Sigmoid colon (tissue), 7 donors: ENCODE results near the gene MRPL10. TPM values are rescaled to one million over a fixed set of nuclear protein-coding genes. Genes with fewer than 3 reads are reported as not detected.
A peak's percentile ranks its signal among the peaks of the same experiment; 100 is the strongest.

Source experiments
- DNase-seq: peaks from one replicate; pipeline ENCODE4 v3.0.0-alpha.2; 2019
- H3K27ac ChIP-seq, 4 donors: fragments of 200-600 bp; sonication (generic); one replicate each; pipeline ENCODE4 v1.5.1; 2016 to 2019; ENCODE audit warnings: mild to moderate bottlenecking in 1 of 4
- H3K27me3 ChIP-seq, 3 donors: fragments of 200-600 bp; sonication (generic); one replicate each; pipeline ENCODE4 v1.5.1; 2019; ENCODE audit warnings: mild to moderate bottlenecking in 1 of 3
- H3K36me3 ChIP-seq, 4 donors: fragments of 200-600 bp; sonication (generic); one replicate each; pipeline ENCODE4 v1.5.1; 2016 to 2019
- H3K4me1 ChIP-seq, 4 donors: fragments of 200-600 bp; sonication (generic); one replicate each; pipeline ENCODE4 v1.5.1; 2017 to 2019
- H3K4me3 ChIP-seq, 4 donors: fragments of 200-600 bp; sonication (generic); one replicate each; pipeline ENCODE4 v1.5.1; 2017 to 2019; ENCODE audit warnings: mild to moderate bottlenecking in 2 of 4, moderate library complexity in 1 of 4
- H3K9me3 ChIP-seq, 4 donors: fragments of 200-600 bp in 3 of 4; sonication (generic) in 3 of 4; one replicate each; pipeline versions ENCODE4 v1.5.1 to v1.6.1; 2013 to 2019
- EP300 ChIP-seq, 4 donors: sonication (generic); formaldehyde crosslinking; IDR thresholded peaks; one replicate each; pipeline ENCODE4 v1.6.1; 2017; ENCODE audit warnings: antibody characterized with exemption in 4 of 4
- POLR2A ChIP-seq, 2 donors: fragments of 450-650 bp; IDR thresholded peaks; one replicate each; pipeline ENCODE4 v1.6.1; 2016; ENCODE audit warnings: antibody characterized with exemption in 2 of 2, mild to moderate bottlenecking in 2 of 2, moderate library complexity in 2 of 2
- POLR2AphosphoS5 ChIP-seq, 4 donors: sonication (generic); formaldehyde crosslinking; IDR thresholded peaks; one replicate each; pipeline ENCODE4 v1.6.1; 2017; ENCODE audit warnings: antibody characterized with exemption in 4 of 4
- WGBS, 2 donors: extraction: QIAGEN DNeasy Blood & Tissue Kit; methylation state at CpG; one replicate each; pipeline ENCODE4 v1.1.7; 2013; 5-methylcytosine and 5-hydroxymethylcytosine counted together
- intact Hi-C: fragments of 100-400 bp; cut with DNase I; formaldehyde crosslinking; loops from one replicate; pipeline ENCODE4 v1.15.1; 2023
- polyA plus RNA-seq, 3 donors: library from polyadenylated mRNA; stranded (reverse); fragments of 200-250 nt; gene quantifications; one replicate each; pipeline ENCODE4 v1.2.3, GENCODE V29; 2013
- total RNA-seq, 4 donors: library from RNA; depleted of rRNA; stranded (reverse); fragments of >200 nt; gene quantifications; one replicate each; pipeline ENCODE4 v1.1.0, GENCODE V29; 2016
- TF ChIP-seq, protein P1 (sequence below), 4 experiments: fragments of 450-650 bp in 3 of 4; fragments of 200-600 bp in 1 of 4; IDR thresholded peaks; one replicate each; pipeline ENCODE4 v1.5.1; 2016 to 2019; ENCODE audit warnings: antibody characterized with exemption in 4 of 4, mild to moderate bottlenecking in 3 of 4, moderate library complexity in 2 of 4
- donor health status: healthy with polysubstance abuse.
- donor health status: Bipolar disorder and iron deficiency.
- donor health status: healthy.

Gene MRPL10
- total and polyA plus RNA-seq, 7 donors: 38.8 to 58.8 (median 54.8) TPM

DNA sequence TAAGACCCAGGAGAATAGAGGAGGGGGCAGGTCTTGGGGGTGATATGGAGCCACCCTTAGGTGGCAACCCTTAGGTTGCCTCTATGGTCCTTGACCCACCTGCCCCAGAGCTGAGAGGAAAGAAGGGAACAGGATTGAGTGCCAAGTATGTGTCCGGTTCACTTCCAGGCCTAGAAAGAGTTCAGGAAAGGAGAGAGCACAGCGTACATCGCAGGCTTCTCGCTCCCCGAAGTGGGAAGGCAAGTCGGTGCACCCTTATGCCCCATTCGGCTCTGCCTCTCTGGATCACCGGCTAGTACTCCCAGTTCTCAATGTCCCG, 19.0 kb upstream of the MRPL10 start:
- 14 to 47% methylated on average over 9 of the region's 9 CpGs for WGBS, 2 donors
- H3K4me1 ChIP-seq: peaks cover 0 to 28% (median 21%) of the 10 kb centered on the region in 4 donors
- no peaks in the 10 kb centered on the region for H3K9me3 ChIP-seq
- no peak for DNase-seq
- TF ChIP-seq POLR2AphosphoS5 (IDR thresholded peaks at IDR 0.05) (no peak), POLR2A (IDR thresholded peaks at IDR 0.05) (no peak), EP300 (IDR thresholded peaks at IDR 0.05) (no peak)
- TF ChIP-seq, protein P1, sequence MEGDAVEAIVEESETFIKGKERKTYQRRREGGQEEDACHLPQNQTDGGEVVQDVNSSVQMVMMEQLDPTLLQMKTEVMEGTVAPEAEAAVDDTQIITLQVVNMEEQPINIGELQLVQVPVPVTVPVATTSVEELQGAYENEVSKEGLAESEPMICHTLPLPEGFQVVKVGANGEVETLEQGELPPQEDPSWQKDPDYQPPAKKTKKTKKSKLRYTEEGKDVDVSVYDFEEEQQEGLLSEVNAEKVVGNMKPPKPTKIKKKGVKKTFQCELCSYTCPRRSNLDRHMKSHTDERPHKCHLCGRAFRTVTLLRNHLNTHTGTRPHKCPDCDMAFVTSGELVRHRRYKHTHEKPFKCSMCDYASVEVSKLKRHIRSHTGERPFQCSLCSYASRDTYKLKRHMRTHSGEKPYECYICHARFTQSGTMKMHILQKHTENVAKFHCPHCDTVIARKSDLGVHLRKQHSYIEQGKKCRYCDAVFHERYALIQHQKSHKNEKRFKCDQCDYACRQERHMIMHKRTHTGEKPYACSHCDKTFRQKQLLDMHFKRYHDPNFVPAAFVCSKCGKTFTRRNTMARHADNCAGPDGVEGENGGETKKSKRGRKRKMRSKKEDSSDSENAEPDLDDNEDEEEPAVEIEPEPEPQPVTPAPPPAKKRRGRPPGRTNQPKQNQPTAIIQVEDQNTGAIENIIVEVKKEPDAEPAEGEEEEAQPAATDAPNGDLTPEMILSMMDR (IDR thresholded peaks at IDR 0.05): no peak
- peak overlapping the region in 2 of 4 donors; percentile 19 to 33 for H3K4me3 ChIP-seq
- H3K36me3 ChIP-seq: no peaks in the 10 kb centered on the region
- intact Hi-C loops: no loop called here
- H3K27me3 ChIP-seq: peaks cover 68 to 100% (median 98%) of the 10 kb centered on the region in 3 donors
- H3K27ac ChIP-seq: no peak overlapping the region

DNA sequence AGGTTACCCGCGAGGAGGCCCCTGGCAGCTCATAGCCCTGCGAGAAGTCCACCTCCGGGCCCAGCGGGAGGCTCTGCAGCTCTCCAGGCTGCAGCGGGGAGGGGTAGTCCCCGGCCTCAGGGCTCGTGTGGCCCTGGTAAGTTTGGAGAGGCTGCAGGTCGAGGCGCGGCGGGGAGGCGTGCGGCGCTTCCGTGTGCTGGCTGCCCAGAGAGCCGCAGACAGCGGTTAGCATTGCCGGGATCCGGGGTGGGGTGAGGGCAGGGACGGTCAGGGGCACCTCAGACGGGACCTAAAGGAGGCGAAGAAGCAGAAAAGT, 16.8 kb upstream of the MRPL10 start:
- intact Hi-C loops: loop anchor here (10.0 kb wide), 1 partner anchor 287 kb away; no protein-coding TSS in a partner anchor
- Histone ChIP-seq H3K4me1 (peaks cover 0 to 28% (median 21%) of the 10 kb centered on the region in 4 donors), H3K36me3 (no peaks in the 10 kb centered on the region), H3K27ac (no peak overlapping the region), H3K9me3 (no peaks in the 10 kb centered on the region), H3K27me3 (peaks cover 51 to 83% (median 80%) of the 10 kb centered on the region in 3 donors), H3K4me3 (no peak overlapping the region)
- TF ChIP-seq POLR2AphosphoS5 (IDR thresholded peaks at IDR 0.05): no peak
- no peak for TF ChIP-seq POLR2A (IDR thresholded peaks at IDR 0.05)
- no peak for TF ChIP-seq EP300 (IDR thresholded peaks at IDR 0.05)
- TF ChIP-seq, protein P1 (IDR thresholded peaks at IDR 0.05): no peak
- 66 to 86% methylated on average over 23 of the region's 23 CpGs for WGBS, 2 donors
- DNase-seq: no peak

DNA sequence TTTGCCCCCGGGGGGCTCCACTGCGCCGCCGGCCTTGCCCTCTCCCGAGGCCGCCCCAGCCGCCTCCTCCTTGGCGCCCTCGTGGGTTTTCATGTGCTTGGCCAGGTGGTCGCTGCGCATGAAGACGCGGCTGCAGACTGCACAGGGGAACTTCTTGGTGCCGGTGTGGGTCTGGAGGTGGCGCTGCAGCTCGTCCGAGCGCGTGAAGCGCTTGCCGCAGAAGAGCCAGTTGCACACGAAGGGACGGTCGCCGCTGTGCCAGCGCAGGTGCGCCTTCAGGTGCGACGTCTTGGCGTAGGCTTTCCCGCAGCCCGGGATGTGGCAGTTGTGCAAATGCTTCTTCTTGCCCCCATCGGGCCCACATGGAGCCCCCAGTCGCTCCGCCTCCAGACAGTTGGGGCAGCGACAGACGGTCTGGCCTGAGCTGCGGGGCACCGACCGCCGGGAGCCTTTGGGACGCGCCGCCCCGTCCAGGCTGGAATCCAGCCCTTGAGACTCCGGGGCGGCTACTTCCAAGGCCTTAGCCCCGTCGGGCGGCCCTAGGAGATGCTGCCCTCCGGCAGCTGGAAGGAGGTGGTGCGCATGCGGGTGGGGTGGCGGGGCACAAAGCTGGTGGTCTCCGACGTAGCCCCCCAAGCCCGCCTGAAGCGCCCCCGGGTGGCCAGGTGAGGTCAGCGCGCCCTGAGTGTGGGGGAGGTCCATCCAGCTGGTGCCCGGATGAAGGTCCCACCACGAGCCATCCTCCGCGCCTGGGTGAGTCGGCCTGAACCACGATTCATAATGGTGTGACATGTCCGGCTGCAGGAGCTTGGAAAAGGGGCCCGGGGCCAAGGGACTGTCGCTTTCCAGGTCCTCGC, 16.2 kb upstream of the MRPL10 start:
- H3K4me1 ChIP-seq: peaks cover 0 to 28% (median 23%) of the 10 kb centered on the region in 4 donors
- no peaks in the 10 kb centered on the region for H3K36me3 ChIP-seq
- TF ChIP-seq EP300 (IDR thresholded peaks at IDR 0.05): no peak
- TF ChIP-seq POLR2AphosphoS5 (IDR thresholded peaks at IDR 0.05): no peak
- no peak for TF ChIP-seq POLR2A (IDR thresholded peaks at IDR 0.05)
- TF ChIP-seq, protein P1 (IDR thresholded peaks at IDR 0.05): no peak
- 44 to 77% methylated on average over 71 of the region's 71 CpGs for WGBS, 2 donors
- H3K27ac ChIP-seq: no peak overlapping the region
- H3K27me3 ChIP-seq: peaks cover 48 to 77% (median 74%) of the 10 kb centered on the region in 3 donors
- H3K4me3 ChIP-seq: no peak overlapping the region
- H3K9me3 ChIP-seq: no peaks in the 10 kb centered on the region
- intact Hi-C loops: loop anchor here (10.0 kb wide), 1 partner anchor 287 kb away; no protein-coding TSS in a partner anchor
- no peak for DNase-seq

DNA sequence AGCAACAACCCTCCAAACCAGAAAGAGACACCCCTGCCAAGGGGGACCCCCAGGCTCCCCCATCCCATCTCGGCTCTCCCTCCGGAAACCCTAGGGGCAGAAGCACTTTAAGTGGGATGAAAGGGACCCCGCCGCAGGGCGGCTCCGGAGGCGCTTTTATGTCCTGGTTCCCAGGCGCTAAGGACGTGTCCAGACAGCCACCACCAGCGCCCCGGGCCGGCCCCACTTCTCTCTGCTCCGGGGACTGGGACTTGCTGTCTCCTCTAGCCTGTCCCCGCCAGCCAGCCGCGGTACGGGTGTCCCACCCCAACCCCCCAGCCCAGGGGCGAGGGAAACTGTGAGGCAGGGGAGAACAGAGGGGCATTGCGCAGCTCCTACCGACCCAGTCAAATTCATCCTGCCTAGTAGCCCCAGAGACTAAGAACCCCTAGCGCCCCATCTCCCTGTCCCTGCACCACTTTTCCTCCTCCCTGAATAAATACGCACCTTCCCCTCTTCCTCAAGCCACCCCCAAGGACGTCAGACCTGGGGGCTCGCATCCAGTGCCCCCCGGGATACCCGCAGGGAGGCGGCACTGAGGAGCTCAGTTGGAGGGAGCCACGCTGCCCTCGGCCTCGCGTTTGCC, 15.5 kb upstream of the MRPL10 start:
- H3K4me3 ChIP-seq: no peak overlapping the region
- H3K4me1 ChIP-seq: peaks cover 0 to 25% (median 22%) of the 10 kb centered on the region in 4 donors
- no peaks in the 10 kb centered on the region for H3K36me3 ChIP-seq
- peaks cover 42 to 70% (median 66%) of the 10 kb centered on the region in 3 donors for H3K27me3 ChIP-seq
- intact Hi-C loops: loop anchor here (10.0 kb wide), 1 partner anchor 288 kb away; no protein-coding TSS in a partner anchor
- no peaks in the 10 kb centered on the region for H3K9me3 ChIP-seq
- TF ChIP-seq POLR2AphosphoS5 (IDR thresholded peaks at IDR 0.05): no peak
- TF ChIP-seq POLR2A (IDR thresholded peaks at IDR 0.05): no peak
- TF ChIP-seq EP300 (IDR thresholded peaks at IDR 0.05): no peak
- TF ChIP-seq, protein P1 (IDR thresholded peaks at IDR 0.05): no peak
- no peak overlapping the region for H3K27ac ChIP-seq
- DNase-seq: no peak
- WGBS, 2 donors: 33 to 76% methylated on average over 31 of the region's 31 CpGs
